Measurements from ENCODE around the gene TBL1XR1.

Gene TBL1XR1

GRCh38 chr3:176994891-176995781 is 202.1 kb downstream of the TBL1XR1 start:
- no peak for DNase-seq

- no peak for DNase-seq
Observed at GRCh38 chr3:176994393-176994792, 202.9 kb downstream of the TBL1XR1 start.

DNA sequence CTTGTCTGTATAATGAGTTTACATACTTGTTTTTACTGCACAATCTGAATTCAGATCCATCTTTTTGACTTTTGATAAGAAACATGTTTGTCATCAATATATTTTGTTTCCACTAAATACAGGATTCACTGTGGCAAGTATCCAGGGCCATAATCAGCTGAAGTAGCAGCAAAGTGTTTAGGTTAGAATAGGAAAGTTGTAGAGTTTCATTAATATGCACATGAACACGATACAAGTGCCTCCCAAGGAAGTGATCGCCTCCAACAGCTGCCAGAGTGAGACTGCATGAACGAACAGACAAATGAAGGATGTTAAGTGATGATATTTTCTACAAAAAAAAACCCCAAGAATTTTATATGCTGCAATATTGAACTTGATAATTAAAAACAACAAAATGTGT is 204.3 kb downstream of the TBL1XR1 start:
- no peak for DNase-seq

DNA sequence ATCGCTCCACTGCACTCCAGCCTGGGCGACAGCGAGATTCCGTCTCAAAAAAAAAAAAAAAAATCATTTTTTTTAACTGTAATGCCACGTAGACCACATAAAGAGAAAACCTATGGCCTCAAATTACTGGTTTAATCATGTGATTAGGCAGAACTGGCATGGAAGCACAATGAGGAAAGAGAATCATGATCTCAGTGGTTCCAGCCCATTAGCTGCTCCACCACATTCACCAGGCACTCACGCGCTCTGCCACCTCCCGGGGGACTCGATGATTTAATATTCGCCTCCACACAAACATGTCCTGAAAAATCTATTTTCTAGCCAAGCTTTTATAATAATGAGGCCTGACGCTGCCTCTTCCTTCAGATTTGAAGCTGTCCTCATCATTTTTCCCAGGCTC is 204.7 kb downstream of the TBL1XR1 start:
- no peak for DNase-seq

DNA sequence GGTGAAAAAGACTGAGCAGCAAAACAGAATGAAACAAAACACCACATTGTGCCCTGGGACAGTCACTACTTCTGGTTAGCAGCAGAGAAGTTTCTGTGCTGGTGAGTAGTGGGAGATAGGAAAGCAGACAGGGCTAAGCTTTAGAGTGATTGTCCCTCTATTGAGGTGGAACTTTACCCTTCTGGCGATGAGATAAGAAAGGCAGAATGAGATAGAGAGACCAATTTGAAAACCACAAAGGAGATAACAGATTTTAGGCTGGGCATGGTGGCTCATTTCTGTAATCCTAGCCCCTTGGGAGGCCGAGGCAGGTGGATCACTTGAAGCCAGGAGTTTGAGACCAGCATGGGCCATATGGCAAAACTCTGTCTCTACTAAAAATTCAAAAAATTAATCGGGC is 208.5 kb downstream of the TBL1XR1 start:
- DNase-seq, result no peak

DNA sequence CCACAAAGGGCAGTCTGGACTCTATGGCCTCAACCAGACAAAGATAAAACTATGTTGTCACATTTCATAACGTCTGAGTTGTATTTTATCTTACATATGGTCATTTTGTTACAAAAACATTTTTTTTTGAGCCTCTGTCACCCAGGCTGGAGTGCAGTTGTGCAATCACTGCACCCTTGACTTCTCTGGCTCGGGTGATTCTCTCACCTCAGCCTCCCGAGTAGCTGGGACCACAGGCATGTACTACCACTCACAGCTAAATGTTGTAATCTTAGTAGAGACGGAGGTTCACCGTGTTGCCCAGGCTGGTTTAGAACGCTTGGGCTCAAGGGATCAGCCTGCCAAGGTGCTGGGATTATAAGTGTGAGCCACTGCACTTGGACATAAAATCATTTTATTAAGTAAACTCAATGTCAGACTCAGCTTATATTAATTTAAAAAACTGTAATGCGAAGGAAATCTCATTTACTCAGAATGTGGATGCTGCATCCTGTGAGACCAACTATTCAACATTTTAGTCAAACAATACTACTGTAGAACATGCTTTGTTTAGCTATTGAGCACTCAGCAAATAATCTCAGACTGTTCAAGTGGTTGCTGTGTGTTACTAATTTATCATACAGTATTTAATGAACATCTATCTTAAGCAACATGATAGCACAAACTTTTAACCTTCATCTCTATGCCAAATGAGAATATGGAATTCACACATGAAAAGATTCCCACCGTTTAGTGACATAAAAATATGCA is 209.2 kb downstream of the TBL1XR1 start:
- no peak for DNase-seq

- DNase-seq, result no peak
Observed at GRCh38 chr3:176978441-176978840, 218.8 kb downstream of the TBL1XR1 start.

- DNase-seq, result no peak
Observed at GRCh38 chr3:176977331-176977730, 220.0 kb downstream of the TBL1XR1 start.

DNA sequence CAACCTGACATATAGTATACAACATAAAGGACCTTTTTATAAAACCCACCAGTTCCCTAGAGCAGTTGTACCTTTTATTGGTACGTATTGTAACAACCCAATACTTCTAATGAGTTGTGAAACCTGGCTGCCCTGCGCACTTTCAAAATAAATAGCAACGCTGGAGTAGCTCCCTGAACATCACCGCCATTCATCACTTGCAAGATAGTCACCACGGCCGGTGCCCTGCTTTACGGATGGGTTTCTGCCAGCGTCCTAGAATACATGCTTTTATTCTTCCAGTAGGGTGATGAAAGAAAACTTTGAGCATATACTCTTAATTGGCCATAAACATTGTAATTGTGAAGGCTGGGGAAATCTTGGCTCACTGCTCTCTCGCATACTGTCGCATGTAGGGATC is 220.7 kb downstream of the TBL1XR1 start:
- no peak for DNase-seq

GRCh38 chr3:176974279-176974678 is 223.0 kb downstream of the TBL1XR1 start:
- DNase-seq, result no peak

DNA sequence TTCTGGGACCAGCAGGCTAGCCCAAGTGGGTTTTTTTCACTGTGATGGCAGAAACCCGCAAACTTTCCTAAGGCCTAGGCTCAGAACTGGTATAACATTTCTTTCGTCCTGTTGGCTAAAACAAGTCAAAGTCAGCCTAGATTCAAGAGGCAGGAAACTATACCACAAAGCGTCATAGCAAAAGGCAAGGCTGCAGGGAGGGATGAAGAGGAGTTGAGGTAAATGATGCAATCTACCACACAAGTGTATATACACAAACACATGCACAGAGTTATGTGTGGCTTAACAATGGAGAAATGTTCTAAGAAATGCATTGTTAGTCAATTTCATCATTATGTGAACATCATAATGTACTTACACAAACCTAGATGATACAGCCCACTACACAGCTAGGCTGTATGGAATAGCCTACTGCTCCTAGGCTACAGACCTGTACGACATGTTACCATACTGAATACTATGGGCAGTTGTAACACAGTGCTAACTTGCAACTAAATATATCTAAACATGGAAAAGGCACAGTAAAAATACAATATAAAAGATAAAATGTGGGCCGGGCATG is 225.6 kb downstream of the TBL1XR1 start:
- no peak for DNase-seq

DNA sequence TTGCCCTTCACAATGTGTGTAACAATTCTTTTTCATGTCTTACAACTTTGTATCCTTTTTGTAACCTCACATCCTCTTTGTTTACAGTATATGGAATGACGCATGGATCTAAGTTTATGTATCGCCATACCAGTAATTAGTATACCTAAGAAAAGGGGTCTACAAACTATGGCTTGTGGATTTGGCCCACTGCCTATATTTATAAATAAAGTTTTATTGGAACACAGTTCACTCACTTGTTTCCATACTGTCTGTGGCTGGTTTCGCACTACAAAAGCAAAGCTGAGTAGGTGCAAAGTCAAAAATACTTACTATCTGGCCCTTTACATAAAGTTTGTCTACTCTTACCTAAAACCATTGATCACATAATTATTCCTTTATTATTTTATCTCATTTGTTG is 226.5 kb downstream of the TBL1XR1 start:
- no peak for DNase-seq

DNA sequence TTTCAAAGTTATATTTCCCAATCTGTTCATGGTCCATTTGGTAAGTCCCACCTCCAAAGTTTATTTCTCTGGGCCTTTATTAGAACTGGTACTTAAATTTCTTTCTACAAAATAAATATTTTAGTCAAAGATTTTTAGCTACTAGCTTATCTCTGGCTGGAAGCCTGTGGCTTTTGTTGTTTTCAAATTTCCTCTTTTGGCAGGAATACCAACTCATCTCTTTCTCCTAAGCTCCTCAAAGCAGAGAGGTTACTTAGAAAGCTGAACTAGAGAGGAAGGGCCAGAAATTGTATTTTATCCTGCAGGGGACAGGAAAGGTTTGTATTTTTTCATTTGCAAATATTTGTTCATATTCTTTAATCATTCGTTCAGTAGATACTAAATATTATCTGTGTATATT is 227.8 kb downstream of the TBL1XR1 start:
- no peak for DNase-seq

All from amniotic stem cell (primary cell).